ENCODE data around the gene SLC35A4. TPM values are rescaled to one million over a fixed set of nuclear protein-coding genes. Genes with fewer than 3 reads are reported as not detected.
A peak's percentile ranks its signal among the peaks of the same experiment; 100 is the strongest.
"Not testable (repeated sequence)": the region's sequence is repeated elsewhere in the genome, so short reads cannot be mapped to it uniquely, and the experiment has no call there.

Gene SLC35A4
- total RNA-seq, 2 experiments from 2014 or later = 68.7 to 69.7 TPM

DNA sequence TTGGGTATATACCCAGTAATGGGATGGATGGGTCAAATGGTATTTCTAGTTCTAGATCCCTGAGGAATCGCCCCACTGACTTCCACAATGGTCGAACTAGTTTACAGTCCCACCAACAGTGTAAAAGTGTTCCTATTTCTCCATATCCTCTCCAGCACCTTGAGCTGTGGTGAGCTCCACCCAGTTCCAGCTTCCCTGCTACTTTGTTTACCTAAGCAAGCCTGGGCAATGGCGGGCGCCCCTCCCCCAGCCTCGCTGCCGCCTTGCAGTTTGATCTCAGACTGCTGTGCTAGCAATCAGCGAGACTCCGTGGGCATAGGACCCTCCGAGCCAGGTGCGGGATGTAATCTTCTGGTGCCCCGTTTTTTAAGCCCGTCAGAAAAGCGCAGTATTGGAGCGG is 28.4 kb downstream of the SLC35A4 start:
- H3K27ac Mint-ChIP-seq; H3K4me1 Mint-ChIP-seq (ENCODE audit: low read depth); intact Hi-C loops (cut with micrococcal nuclease); DNase-seq; H3K9me3 Mint-ChIP-seq; H3K36me3 Mint-ChIP-seq; H3K27me3 Mint-ChIP-seq: not testable (repeated sequence)
- ChIA-PET CTCF (interaction anchor here (0.7 kb wide), 1 partner anchor 469 kb away, joined by 4 read pairs; no protein-coding TSS in a partner anchor), POLR2A (interaction anchor here (0.6 kb wide), 1 partner anchor 84 kb away, joined by 3 read pairs; no protein-coding TSS in a partner anchor)
- peak overlapping the region; percentile 16 for H3K4me3 Mint-ChIP-seq

DNA sequence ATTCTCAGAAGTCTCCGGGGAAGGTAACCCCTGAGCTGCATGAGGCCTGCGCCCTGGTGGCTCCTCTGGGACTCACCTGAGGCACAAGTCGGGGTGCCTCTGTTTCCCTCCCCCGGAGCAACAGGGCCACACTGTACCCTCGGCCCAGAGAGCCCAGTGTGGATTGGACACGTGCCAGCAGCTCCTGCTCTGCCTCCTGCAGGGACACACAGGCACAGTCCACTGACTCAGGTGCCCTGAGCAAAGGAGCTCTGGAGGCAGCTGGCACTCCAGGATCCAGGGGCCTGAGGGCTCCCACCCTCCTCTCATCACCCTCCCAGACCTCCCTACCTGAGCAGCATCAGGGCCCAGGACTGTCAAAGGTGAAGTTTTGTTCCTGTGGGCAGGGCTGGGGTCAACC is 29.5 kb downstream of the SLC35A4 start:
- intact Hi-C loops (cut with micrococcal nuclease) = no loop called here
- H3K27ac Mint-ChIP-seq = no peak overlapping the region
- no peaks in the 10 kb centered on the region for H3K27me3 Mint-ChIP-seq
- no peak overlapping the region for H3K4me3 Mint-ChIP-seq
- H3K36me3 Mint-ChIP-seq = no peaks in the 10 kb centered on the region
- ChIA-PET CTCF (interaction anchor here (0.9 kb wide), 1 partner anchor 231 kb away, joined by 3 read pairs; no protein-coding TSS in a partner anchor), POLR2A (no interaction called here)
- no peak for DNase-seq
- no peaks in the 10 kb centered on the region for H3K4me1 Mint-ChIP-seq (ENCODE audit: low read depth)
- H3K9me3 Mint-ChIP-seq = no peaks in the 10 kb centered on the region

DNA sequence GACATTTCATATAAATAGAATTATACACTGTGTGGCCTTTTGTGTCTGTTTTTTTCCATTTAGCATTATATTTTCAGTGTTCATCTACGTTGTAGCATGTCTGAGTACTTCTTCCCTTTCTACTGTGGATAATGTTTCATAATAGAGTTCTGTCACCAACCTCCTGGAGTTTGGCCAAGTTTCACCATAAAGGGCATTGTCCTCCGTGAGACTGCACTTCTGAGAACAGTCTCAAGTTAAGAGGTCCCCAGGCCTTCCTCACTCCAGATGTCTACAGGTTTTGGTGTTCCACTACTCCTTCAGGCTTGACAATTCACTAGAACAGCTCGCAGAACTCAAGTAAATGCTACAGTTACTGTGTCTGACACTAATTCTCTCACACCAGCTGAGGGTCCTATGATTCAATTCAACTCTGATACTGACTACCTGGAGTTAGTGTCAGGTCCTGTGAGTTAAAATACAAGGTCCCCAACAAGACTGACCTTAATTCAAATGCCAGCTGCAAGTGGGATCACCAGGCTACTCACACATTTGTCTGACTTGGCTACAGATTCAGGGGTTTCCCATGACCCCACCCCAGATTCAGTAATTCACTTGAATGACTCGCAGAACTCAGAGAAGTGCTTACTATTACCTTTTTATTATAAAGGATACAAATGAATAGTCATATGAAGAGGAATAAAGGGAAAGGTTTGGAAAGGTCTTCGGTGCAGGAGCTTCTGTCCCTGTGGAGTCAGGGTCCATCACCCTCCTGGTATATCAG is 31.1 kb downstream of the SLC35A4 start:
- H3K27me3 Mint-ChIP-seq = no peaks in the 10 kb centered on the region
- no peak overlapping the region for H3K4me3 Mint-ChIP-seq
- ChIA-PET POLR2A (no interaction called here), CTCF (interaction anchor here (1.2 kb wide), 1 partner anchor 102 kb away, joined by 3 read pairs; no protein-coding TSS in a partner anchor)
- H3K36me3 Mint-ChIP-seq = no peaks in the 10 kb centered on the region
- H3K9me3 Mint-ChIP-seq = no peaks in the 10 kb centered on the region
- no peaks in the 10 kb centered on the region for H3K4me1 Mint-ChIP-seq (ENCODE audit: low read depth)
- H3K27ac Mint-ChIP-seq = no peak overlapping the region
- no peak for DNase-seq
- intact Hi-C loops (cut with micrococcal nuclease) = no loop called here

- ChIA-PET POLR2A (no interaction called here), CTCF (interaction anchor here (1.2 kb wide), 1 partner anchor 102 kb away, joined by 3 read pairs; no protein-coding TSS in a partner anchor)
- H3K27me3 Mint-ChIP-seq = no peaks in the 10 kb centered on the region
- no peaks in the 10 kb centered on the region for H3K4me1 Mint-ChIP-seq (ENCODE audit: low read depth)
- DNase-seq = no peak
- intact Hi-C loops (cut with micrococcal nuclease) = no loop called here
- no peaks in the 10 kb centered on the region for H3K9me3 Mint-ChIP-seq
- H3K4me3 Mint-ChIP-seq = no peak overlapping the region
- H3K36me3 Mint-ChIP-seq = no peaks in the 10 kb centered on the region
- H3K27ac Mint-ChIP-seq = no peak overlapping the region
Measured at GRCh38 chr5:140596321-140596741, 31.7 kb downstream of the SLC35A4 start.

GRCh38 chr5:140598836-140599235 is 34.2 kb downstream of the SLC35A4 start:
- Mint-ChIP-seq H3K27ac (no peak overlapping the region), H3K4me3 (no peak overlapping the region), H3K27me3 (no peaks in the 10 kb centered on the region), H3K36me3 (no peaks in the 10 kb centered on the region), H3K4me1 (ENCODE audit: low read depth) (no peaks in the 10 kb centered on the region), H3K9me3 (no peaks in the 10 kb centered on the region)
- ChIA-PET POLR2A (no interaction called here), CTCF (no interaction called here)
- DNase-seq = no peak
- intact Hi-C loops (cut with micrococcal nuclease) = no loop called here

- H3K9me3 Mint-ChIP-seq = no peaks in the 10 kb centered on the region
- intact Hi-C loops (cut with micrococcal nuclease) = no loop called here
- DNase-seq = no peak
- no peaks in the 10 kb centered on the region for H3K4me1 Mint-ChIP-seq (ENCODE audit: low read depth)
- H3K27me3 Mint-ChIP-seq = no peaks in the 10 kb centered on the region
- H3K4me3 Mint-ChIP-seq = no peak overlapping the region
- no peaks in the 10 kb centered on the region for H3K36me3 Mint-ChIP-seq
- POLR2A ChIA-PET = no interaction called here
- no peak overlapping the region for H3K27ac Mint-ChIP-seq
- CTCF ChIA-PET = no interaction called here
Measured at GRCh38 chr5:140600096-140600495, 35.5 kb downstream of the SLC35A4 start.

GRCh38 chr5:140602147-140602546 is 37.5 kb downstream of the SLC35A4 start:
- no peak overlapping the region for H3K27ac Mint-ChIP-seq
- no peak for DNase-seq
- intact Hi-C loops (cut with micrococcal nuclease) = no loop called here
- H3K27me3 Mint-ChIP-seq = no peaks in the 10 kb centered on the region
- no peaks in the 10 kb centered on the region for H3K36me3 Mint-ChIP-seq
- POLR2A ChIA-PET = no interaction called here
- H3K4me1 Mint-ChIP-seq (ENCODE audit: low read depth) = no peaks in the 10 kb centered on the region
- no peak overlapping the region for H3K4me3 Mint-ChIP-seq
- no peaks in the 10 kb centered on the region for H3K9me3 Mint-ChIP-seq
- CTCF ChIA-PET = no interaction called here

DNA sequence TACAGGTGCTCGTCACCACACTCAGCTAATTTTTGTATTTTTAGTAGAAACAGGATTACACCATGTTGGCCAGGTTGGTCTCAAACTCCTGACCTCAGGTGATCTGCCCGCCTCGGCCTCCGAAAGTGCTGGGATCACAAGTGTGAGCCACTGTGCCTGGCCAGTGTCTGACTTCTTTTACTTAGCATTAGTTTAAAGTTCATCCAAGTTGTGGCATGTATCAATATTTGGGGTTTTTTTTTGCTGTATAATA is 38.7 kb downstream of the SLC35A4 start:
- H3K4me1 Mint-ChIP-seq (ENCODE audit: low read depth); POLR2A ChIA-PET; H3K4me3 Mint-ChIP-seq; CTCF ChIA-PET; DNase-seq; H3K27me3 Mint-ChIP-seq; H3K27ac Mint-ChIP-seq; intact Hi-C loops (cut with micrococcal nuclease); H3K36me3 Mint-ChIP-seq; H3K9me3 Mint-ChIP-seq: not testable (repeated sequence)

DNA sequence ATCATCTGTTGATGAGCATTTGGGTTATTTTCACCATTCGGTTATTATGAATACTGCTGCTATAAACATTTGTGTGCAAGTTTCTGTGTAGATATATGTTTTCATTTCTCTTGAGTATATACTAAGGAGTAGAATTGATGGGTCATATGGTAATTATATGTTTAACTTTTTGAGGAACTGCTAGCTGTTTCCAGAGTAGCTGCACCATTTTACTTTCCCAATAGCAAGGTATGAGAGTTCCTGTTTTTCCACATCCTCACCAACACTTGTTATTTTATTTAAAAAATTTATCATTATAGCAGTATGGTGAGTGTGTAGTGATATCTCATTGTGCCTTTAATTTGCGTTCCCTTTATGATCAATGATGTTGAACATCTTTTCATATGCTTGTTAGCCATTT is 39.1 kb downstream of the SLC35A4 start:
- Mint-ChIP-seq H3K4me3 (no peak overlapping the region), H3K9me3 (no peaks in the 10 kb centered on the region), H3K27ac (no peak overlapping the region), H3K36me3 (no peaks in the 10 kb centered on the region), H3K27me3 (no peaks in the 10 kb centered on the region), H3K4me1 (ENCODE audit: low read depth) (no peaks in the 10 kb centered on the region)
- no peak for DNase-seq
- ChIA-PET POLR2A (no interaction called here), CTCF (interaction anchor here (0.5 kb wide), 1 partner anchor 139 kb away, joined by 3 read pairs; no protein-coding TSS in a partner anchor)
- intact Hi-C loops (cut with micrococcal nuclease) = no loop called here

- Mint-ChIP-seq H3K9me3 (no peaks in the 10 kb centered on the region), H3K4me1 (ENCODE audit: low read depth) (no peaks in the 10 kb centered on the region)
Measured at GRCh38 chr5:140605879-140606278, 41.3 kb downstream of the SLC35A4 start.

GRCh38 chr5:140607031-140607430 is 42.4 kb downstream of the SLC35A4 start:
- peaks cover 4% of the 10 kb centered on the region for H3K4me1 Mint-ChIP-seq (ENCODE audit: low read depth)
- intact Hi-C loops (cut with micrococcal nuclease) = no loop called here
- H3K36me3 Mint-ChIP-seq = no peaks in the 10 kb centered on the region
- H3K27me3 Mint-ChIP-seq = no peaks in the 10 kb centered on the region
- ChIA-PET CTCF (interaction anchor here (1.0 to 1.7 kb wide), 3 partner anchors 28 to 244 kb away, joined by 3 to 4 read pairs (median 3); no protein-coding TSS in a partner anchor), POLR2A (no interaction called here)
- H3K4me3 Mint-ChIP-seq = no peak overlapping the region
- H3K9me3 Mint-ChIP-seq = no peaks in the 10 kb centered on the region
- H3K27ac Mint-ChIP-seq = no peak overlapping the region
- no peak for DNase-seq

More at GRCh38 chr5:140605879-140606278, 41.3 kb downstream of the SLC35A4 start:
- DNase-seq = no peak
- Mint-ChIP-seq H3K27me3 (no peaks in the 10 kb centered on the region), H3K4me3 (no peak overlapping the region), H3K27ac (no peak overlapping the region), H3K36me3 (no peaks in the 10 kb centered on the region)
- CTCF ChIA-PET = no interaction called here
- POLR2A ChIA-PET = no interaction called here
- intact Hi-C loops (cut with micrococcal nuclease) = no loop called here

DNA sequence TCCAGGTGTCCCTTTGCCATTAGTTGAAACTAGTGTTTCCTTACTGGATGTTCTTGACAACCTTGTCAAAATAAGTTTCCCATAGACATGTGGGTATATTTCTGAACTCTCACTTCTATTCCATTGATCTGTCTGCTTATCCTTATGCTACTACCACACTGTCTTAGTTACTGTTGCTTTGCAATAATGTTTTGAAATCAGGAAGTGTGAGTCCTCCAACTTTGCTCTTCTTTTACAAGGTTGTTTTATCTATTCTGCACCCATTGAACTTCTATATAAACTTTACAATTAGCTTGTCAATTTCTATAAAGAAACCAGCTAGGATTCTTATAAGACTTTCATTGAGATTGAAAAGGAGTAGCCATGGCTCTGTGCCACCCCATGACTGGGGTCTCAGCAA is 44.1 kb downstream of the SLC35A4 start:
- DNase-seq = no peak
- Mint-ChIP-seq H3K4me3 (no peak overlapping the region), H3K27ac (no peak overlapping the region), H3K9me3 (no peaks in the 10 kb centered on the region), H3K36me3 (no peaks in the 10 kb centered on the region), H3K4me1 (ENCODE audit: low read depth) (peaks cover 9% of the 10 kb centered on the region), H3K27me3 (peaks cover 6% of the 10 kb centered on the region)
- ChIA-PET POLR2A (no interaction called here), CTCF (no interaction called here)
- intact Hi-C loops (cut with micrococcal nuclease) = no loop called here

DNA sequence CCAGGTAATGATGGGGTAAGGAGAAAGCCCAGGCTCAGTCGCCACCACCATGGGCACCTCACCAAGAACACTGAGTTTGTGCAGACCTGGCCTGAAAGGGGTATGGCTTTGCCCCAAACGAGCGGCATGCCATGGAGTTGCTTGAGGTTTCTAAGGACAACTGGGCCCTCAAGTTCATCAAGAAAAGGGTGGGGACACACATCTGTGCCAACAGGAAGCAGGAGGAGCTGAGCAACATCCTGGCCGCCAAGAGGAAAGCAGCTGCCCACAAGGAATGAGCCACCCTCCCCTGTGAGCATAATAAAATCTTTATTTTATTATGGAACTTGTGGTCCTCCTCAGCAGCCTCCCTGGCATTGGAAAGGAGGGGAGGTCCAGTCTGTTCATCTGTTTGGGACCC is 44.5 kb downstream of the SLC35A4 start:
- Mint-ChIP-seq H3K27me3 (peaks cover 6% of the 10 kb centered on the region), H3K27ac (no peak overlapping the region), H3K4me1 (ENCODE audit: low read depth) (peaks cover 9% of the 10 kb centered on the region), H3K36me3 (no peaks in the 10 kb centered on the region), H3K4me3 (no peak overlapping the region), H3K9me3 (no peaks in the 10 kb centered on the region)
- DNase-seq = no peak
- intact Hi-C loops (cut with micrococcal nuclease) = no loop called here
- POLR2A ChIA-PET = no interaction called here
- CTCF ChIA-PET = interaction anchor here (0.6 to 0.7 kb wide), 2 partner anchors 93 to 131 kb away, joined by 3 to 4 read pairs; no protein-coding TSS in a partner anchor

Measured in activated CD4-positive, alpha-beta memory T cell treated with anti-CD3 and anti-CD28 coated beads for 36 hours (primary cell).